NCI-H1092 (cell line): ENCODE data around the gene FAM237B.
"Not testable (repeated sequence)": the region's sequence is repeated elsewhere in the genome, so short reads cannot be mapped to it uniquely, and the experiment has no call there.

Experiments used
- DNase-seq: peaks from one replicate; lab custom pipeline; 2025; lab: John Stamatoyannopoulos, UW

The FAM237B gene

GRCh38 chr7:90320801-90321494 is at the start of gene FAM237B:
Gene FAM237B, minus strand, starts transcription at chr7:90321304. Its CDS starts 1,556 bp downstream, at chr7:90319748.
- DNase-seq = no peak

- DNase-seq = no peak
Measured at GRCh38 chr7:90351987-90352386, 30.9 kb upstream of the FAM237B start.

GRCh38 chr7:90350032-90350431 is 28.9 kb upstream of the FAM237B start:
- DNase-seq = not testable (repeated sequence)

GRCh38 chr7:90349305-90349704 is 28.2 kb upstream of the FAM237B start:
- DNase-seq = no peak

- no peak for DNase-seq
Measured at GRCh38 chr7:90347759-90348158, 26.7 kb upstream of the FAM237B start.

- DNase-seq = peak; percentile 95
Measured at GRCh38 chr7:90346336-90347125, 25.4 kb upstream of the FAM237B start, which contains the start of gene GTPBP10. Gene GTPBP10, plus strand, starts transcription at chr7:90346716. Its CDS starts 26 bp downstream, at chr7:90346742.

GRCh38 chr7:90345595-90346335 is 24.7 kb upstream of the FAM237B start:
- no peak for DNase-seq

GRCh38 chr7:90345016-90345415 is 23.9 kb upstream of the FAM237B start:
- no peak for DNase-seq

GRCh38 chr7:90337106-90337505 is 16.0 kb upstream of the FAM237B start:
- no peak for DNase-seq

- not testable (repeated sequence) for DNase-seq
Measured at GRCh38 chr7:90334926-90335325, 13.8 kb upstream of the FAM237B start.

GRCh38 chr7:90334193-90334843 is 13.2 kb upstream of the FAM237B start:
- DNase-seq = no peak

GRCh38 chr7:90326500-90326899 is 5.4 kb upstream of the FAM237B start:
- DNase-seq = no peak

GRCh38 chr7:90322837-90323236 is 1.7 kb upstream of the FAM237B start:
- no peak for DNase-seq

GRCh38 chr7:90320418-90320800 is 695 bp downstream of the FAM237B start:
- DNase-seq = no peak

GRCh38 chr7:90320014-90320413 is 1.1 kb downstream of the FAM237B start:
- no peak for DNase-seq

GRCh38 chr7:90313907-90314306 is 7.2 kb downstream of the FAM237B start:
- no peak for DNase-seq

- no peak for DNase-seq
Measured at GRCh38 chr7:90312745-90313144, 8.4 kb downstream of the FAM237B start.

GRCh38 chr7:90311175-90311574 is 9.9 kb downstream of the FAM237B start:
- no peak for DNase-seq

- DNase-seq = no peak
Measured at GRCh38 chr7:90309872-90310271, 11.2 kb downstream of the FAM237B start.

- DNase-seq = no peak
Measured at GRCh38 chr7:90303241-90303640, 17.9 kb downstream of the FAM237B start.

- peak; percentile 17 for DNase-seq
Measured at GRCh38 chr7:90298145-90299038, 22.7 kb downstream of the FAM237B start.
